ENCODE results near the gene MTG2. TPM values are rescaled to one million over a fixed set of nuclear protein-coding genes. Genes with fewer than 3 reads are reported as not detected.

The MTG2 gene
- total and polyA plus RNA-seq, 2 experiments from 2014 or later = 11.3 to 11.7 TPM

GRCh38 chr20:62197311-62197710 is 14.5 kb downstream of the MTG2 start:
- Histone ChIP-seq H3K9me2 (ENCODE audit: insufficient read depth) (no peaks in the 10 kb centered on the region), H2AFZ (no peak overlapping the region), H3K36me3 (ENCODE audit: insufficient read depth) (no peaks in the 10 kb centered on the region; the same call in none of the 2 replicates), H3K27me3 (ENCODE audit: insufficient read depth) (no peaks in the 10 kb centered on the region), H4K20me1 (replicated peaks; ENCODE audit: insufficient read depth) (no peaks in the 10 kb centered on the region), H3K79me2 (replicated peaks; ENCODE audit: insufficient read depth) (no peaks in the 10 kb centered on the region), H3K27ac (ENCODE audit: low read depth) (no peak overlapping the region), H3F3A (replicated peaks; ENCODE audit: low read depth) (no peaks in the 10 kb centered on the region), H3K4me3 (no peak overlapping the region), H3K4me2 (no peak overlapping the region), H3K4me1 (ENCODE audit: insufficient read depth) (no peaks in the 10 kb centered on the region)
- no peaks in the 10 kb centered on the region for H3K4me1 Mint-ChIP-seq
- no peak overlapping the region for H3K4me3 Mint-ChIP-seq
- no peak for TF ChIP-seq POLR2AphosphoS5 (IDR thresholded peaks at IDR 0.05; ENCODE audit: low read depth)
- TF ChIP-seq, protein P1, sequence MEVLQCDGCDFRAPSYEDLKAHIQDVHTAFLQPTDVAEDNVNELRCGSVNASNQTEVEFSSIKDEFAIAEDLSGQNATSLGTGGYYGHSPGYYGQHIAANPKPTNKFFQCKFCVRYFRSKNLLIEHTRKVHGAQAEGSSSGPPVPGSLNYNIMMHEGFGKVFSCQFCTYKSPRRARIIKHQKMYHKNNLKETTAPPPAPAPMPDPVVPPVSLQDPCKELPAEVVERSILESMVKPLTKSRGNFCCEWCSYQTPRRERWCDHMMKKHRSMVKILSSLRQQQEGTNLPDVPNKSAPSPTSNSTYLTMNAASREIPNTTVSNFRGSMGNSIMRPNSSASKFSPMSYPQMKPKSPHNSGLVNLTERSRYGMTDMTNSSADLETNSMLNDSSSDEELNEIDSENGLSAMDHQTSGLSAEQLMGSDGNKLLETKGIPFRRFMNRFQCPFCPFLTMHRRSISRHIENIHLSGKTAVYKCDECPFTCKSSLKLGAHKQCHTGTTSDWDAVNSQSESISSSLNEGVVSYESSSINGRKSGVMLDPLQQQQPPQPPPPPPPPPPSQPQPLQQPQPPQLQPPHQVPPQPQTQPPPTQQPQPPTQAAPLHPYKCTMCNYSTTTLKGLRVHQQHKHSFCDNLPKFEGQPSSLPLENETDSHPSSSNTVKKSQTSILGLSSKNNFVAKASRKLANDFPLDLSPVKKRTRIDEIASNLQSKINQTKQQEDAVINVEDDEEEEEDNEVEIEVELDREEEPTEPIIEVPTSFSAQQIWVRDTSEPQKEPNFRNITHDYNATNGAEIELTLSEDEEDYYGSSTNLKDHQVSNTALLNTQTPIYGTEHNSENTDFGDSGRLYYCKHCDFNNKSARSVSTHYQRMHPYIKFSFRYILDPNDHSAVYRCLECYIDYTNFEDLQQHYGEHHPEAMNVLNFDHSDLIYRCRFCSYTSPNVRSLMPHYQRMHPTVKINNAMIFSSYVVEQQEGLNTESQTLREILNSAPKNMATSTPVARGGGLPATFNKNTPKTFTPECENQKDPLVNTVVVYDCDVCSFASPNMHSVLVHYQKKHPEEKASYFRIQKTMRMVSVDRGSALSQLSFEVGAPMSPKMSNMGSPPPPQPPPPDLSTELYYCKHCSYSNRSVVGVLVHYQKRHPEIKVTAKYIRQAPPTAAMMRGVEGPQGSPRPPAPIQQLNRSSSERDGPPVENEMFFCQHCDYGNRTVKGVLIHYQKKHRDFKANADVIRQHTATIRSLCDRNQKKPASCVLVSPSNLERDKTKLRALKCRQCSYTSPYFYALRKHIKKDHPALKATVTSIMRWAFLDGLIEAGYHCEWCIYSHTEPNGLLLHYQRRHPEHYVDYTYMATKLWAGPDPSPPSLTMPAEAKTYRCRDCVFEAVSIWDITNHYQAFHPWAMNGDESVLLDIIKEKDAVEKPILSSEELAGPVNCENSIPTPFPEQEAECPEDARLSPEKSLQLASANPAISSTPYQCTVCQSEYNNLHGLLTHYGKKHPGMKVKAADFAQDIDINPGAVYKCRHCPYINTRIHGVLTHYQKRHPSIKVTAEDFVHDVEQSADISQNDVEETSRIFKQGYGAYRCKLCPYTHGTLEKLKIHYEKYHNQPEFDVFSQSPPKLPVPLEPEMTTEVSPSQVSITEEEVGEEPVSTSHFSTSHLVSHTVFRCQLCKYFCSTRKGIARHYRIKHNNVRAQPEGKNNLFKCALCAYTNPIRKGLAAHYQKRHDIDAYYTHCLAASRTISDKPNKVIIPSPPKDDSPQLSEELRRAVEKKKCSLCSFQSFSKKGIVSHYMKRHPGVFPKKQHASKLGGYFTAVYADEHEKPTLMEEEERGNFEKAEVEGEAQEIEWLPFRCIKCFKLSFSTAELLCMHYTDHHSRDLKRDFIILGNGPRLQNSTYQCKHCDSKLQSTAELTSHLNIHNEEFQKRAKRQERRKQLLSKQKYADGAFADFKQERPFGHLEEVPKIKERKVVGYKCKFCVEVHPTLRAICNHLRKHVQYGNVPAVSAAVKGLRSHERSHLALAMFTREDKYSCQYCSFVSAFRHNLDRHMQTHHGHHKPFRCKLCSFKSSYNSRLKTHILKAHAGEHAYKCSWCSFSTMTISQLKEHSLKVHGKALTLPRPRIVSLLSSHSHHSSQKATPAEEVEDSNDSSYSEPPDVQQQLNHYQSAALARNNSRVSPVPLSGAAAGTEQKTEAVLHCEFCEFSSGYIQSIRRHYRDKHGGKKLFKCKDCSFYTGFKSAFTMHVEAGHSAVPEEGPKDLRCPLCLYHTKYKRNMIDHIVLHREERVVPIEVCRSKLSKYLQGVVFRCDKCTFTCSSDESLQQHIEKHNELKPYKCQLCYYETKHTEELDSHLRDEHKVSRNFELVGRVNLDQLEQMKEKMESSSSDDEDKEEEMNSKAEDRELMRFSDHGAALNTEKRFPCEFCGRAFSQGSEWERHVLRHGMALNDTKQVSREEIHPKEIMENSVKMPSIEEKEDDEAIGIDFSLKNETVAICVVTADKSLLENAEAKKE (CRISPR knock-in tag; IDR thresholded peaks at IDR 0.05) = no peak
- no peak for TF ChIP-seq EZH2phosphoT487 (IDR thresholded peaks at IDR 0.05; ENCODE audit: unreplicated experiment)
- TF ChIP-seq, protein P2, sequence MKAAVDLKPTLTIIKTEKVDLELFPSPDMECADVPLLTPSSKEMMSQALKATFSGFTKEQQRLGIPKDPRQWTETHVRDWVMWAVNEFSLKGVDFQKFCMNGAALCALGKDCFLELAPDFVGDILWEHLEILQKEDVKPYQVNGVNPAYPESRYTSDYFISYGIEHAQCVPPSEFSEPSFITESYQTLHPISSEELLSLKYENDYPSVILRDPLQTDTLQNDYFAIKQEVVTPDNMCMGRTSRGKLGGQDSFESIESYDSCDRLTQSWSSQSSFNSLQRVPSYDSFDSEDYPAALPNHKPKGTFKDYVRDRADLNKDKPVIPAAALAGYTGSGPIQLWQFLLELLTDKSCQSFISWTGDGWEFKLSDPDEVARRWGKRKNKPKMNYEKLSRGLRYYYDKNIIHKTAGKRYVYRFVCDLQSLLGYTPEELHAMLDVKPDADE (IDR thresholded peaks at IDR 0.05) = no peak
- TF ChIP-seq EZH2 (IDR thresholded peaks at IDR 0.05; ENCODE audit: low read depth, unreplicated experiment) = no peak
- no peak for TF ChIP-seq NANOG (IDR thresholded peaks at IDR 0.05; ENCODE audit: borderline replicate concordance)
- no peak for TF ChIP-seq CREB1 (CRISPR knock-in tag; IDR thresholded peaks at IDR 0.05; ENCODE audit: low read depth)
- TF ChIP-seq, protein P3, sequence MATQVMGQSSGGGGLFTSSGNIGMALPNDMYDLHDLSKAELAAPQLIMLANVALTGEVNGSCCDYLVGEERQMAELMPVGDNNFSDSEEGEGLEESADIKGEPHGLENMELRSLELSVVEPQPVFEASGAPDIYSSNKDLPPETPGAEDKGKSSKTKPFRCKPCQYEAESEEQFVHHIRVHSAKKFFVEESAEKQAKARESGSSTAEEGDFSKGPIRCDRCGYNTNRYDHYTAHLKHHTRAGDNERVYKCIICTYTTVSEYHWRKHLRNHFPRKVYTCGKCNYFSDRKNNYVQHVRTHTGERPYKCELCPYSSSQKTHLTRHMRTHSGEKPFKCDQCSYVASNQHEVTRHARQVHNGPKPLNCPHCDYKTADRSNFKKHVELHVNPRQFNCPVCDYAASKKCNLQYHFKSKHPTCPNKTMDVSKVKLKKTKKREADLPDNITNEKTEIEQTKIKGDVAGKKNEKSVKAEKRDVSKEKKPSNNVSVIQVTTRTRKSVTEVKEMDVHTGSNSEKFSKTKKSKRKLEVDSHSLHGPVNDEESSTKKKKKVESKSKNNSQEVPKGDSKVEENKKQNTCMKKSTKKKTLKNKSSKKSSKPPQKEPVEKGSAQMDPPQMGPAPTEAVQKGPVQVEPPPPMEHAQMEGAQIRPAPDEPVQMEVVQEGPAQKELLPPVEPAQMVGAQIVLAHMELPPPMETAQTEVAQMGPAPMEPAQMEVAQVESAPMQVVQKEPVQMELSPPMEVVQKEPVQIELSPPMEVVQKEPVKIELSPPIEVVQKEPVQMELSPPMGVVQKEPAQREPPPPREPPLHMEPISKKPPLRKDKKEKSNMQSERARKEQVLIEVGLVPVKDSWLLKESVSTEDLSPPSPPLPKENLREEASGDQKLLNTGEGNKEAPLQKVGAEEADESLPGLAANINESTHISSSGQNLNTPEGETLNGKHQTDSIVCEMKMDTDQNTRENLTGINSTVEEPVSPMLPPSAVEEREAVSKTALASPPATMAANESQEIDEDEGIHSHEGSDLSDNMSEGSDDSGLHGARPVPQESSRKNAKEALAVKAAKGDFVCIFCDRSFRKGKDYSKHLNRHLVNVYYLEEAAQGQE (IDR thresholded peaks at IDR 0.05; ENCODE audit: unreplicated experiment) = no peak
- no peak for TF ChIP-seq CTCF (conservative IDR thresholded peaks at IDR 0.05; ENCODE audit: low read depth in 2 of 2)
- TF ChIP-seq JUNB (IDR thresholded peaks at IDR 0.05; ENCODE audit: unreplicated experiment) = no peak
- TF ChIP-seq ZNF114 (CRISPR knock-in tag; IDR thresholded peaks at IDR 0.05) = no peak
- TF ChIP-seq ZNF331 (CRISPR knock-in tag; IDR thresholded peaks at IDR 0.05; ENCODE audit: low read depth) = no peak
- no peak for TF ChIP-seq STAT1 (IDR thresholded peaks at IDR 0.05; ENCODE audit: unreplicated experiment)
- H3K27ac Mint-ChIP-seq = no peak overlapping the region
- no peak for ATAC-seq
- DNase-seq (ENCODE audit: low spot score) = no peak
- H3K27me3 Mint-ChIP-seq (ENCODE audit: insufficient read depth, low read depth, poor library complexity) = peaks cover 4% of the 10 kb centered on the region
- peaks cover 42% of the 10 kb centered on the region for H3K36me3 Mint-ChIP-seq (ENCODE audit: low read depth)
- H3K9me3 Mint-ChIP-seq = no peaks in the 10 kb centered on the region

Measured in GM23338 (cell line).